ENCODE measurements around the gene LCE1F. TPM values are rescaled to one million over a fixed set of nuclear protein-coding genes. Genes with fewer than 3 reads are reported as not detected.

Gene LCE1F
- total RNA-seq, 1 experiment from 2014 or later, result not detected

DNA sequence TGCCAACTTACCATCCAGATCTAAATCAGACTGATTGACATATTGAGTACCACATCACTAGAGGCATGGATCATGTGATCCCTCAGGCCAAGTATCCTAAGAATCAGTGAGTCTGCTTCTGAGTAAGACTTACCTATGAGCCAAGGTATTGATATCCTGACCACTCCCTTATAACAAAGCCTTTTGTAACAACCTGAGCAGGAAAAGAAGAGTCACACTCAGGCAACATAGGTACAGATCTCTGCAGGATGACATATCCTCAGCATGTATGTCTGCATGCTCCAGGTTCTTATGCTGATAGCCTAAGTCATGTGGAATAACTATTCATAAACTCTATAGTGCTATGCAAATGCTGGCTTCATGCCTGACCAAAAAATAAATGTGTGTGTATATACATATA lies 50.0 kb downstream of the LCE1F start:
- TF ChIP-seq, protein P1, sequence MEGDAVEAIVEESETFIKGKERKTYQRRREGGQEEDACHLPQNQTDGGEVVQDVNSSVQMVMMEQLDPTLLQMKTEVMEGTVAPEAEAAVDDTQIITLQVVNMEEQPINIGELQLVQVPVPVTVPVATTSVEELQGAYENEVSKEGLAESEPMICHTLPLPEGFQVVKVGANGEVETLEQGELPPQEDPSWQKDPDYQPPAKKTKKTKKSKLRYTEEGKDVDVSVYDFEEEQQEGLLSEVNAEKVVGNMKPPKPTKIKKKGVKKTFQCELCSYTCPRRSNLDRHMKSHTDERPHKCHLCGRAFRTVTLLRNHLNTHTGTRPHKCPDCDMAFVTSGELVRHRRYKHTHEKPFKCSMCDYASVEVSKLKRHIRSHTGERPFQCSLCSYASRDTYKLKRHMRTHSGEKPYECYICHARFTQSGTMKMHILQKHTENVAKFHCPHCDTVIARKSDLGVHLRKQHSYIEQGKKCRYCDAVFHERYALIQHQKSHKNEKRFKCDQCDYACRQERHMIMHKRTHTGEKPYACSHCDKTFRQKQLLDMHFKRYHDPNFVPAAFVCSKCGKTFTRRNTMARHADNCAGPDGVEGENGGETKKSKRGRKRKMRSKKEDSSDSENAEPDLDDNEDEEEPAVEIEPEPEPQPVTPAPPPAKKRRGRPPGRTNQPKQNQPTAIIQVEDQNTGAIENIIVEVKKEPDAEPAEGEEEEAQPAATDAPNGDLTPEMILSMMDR (IDR thresholded peaks at IDR 0.05; ENCODE audit: insufficient read depth in 1 of 2, low read depth in 1 of 2, low read length in 1 of 2, severe bottlenecking in 1 of 2, unreplicated experiment in 1 of 2), result no peak
- BruUV-seq (replicated peaks), result no TSS peak
- Mint-ChIP-seq H3K9me3 (ENCODE audit: unreplicated experiment) (no peaks in the 10 kb centered on the region), H3K4me1 (ENCODE audit: low read depth, unreplicated experiment) (no peaks in the 10 kb centered on the region), H3K36me3 (ENCODE audit: insufficient read depth, unreplicated experiment) (no peaks in the 10 kb centered on the region), H3K4me3 (ENCODE audit: unreplicated experiment) (no peak overlapping the region), H3K27me3 (ENCODE audit: insufficient read depth, unreplicated experiment) (peaks cover 26% of the 10 kb centered on the region), H3K27ac (ENCODE audit: unreplicated experiment) (no peak overlapping the region)
- Histone ChIP-seq H3K9me3 (0 out of 2 replicates have a peak, but pooled peaks cover 3% of the 10 kb centered on the region), H3K4me3 (ENCODE audit: low read depth, low read length) (no peak overlapping the region), H3K27me3 (replicated peaks; ENCODE audit: control insufficient read depth, insufficient read depth, low read length) (no peaks in the 10 kb centered on the region; the same call in 1 of the 2 replicates), H3K36me3 (ENCODE audit: control insufficient read depth, insufficient read depth, low read length) (no peaks in the 10 kb centered on the region), H3K4me1 (no peaks in the 10 kb centered on the region)
- DNase-seq, result no peak
- intact Hi-C loops (cut with micrococcal nuclease; ENCODE audit: unreplicated experiment), result no loop called here
- ChIA-PET POLR2A (no interaction called here), CTCF (interaction anchor here (0.7 kb wide), 1 partner anchor 37 kb away, joined by 5 read pairs; no protein-coding TSS in a partner anchor)

Other genes with a start within 250 kb of the LCE1F start
- not detected in 2 replicates for gene LCE3E, start 208.4 kb upstream of the LCE1F start, total RNA-seq (2022)
- gene LCE3D, start 194.6 kb upstream of the LCE1F start, total RNA-seq (2022), result not detected in 2 replicates
- not detected in 2 replicates for gene LCE3C, start 174.9 kb upstream of the LCE1F start, total RNA-seq (2022)
- not detected in 2 replicates for gene LCE3B, start 161.3 kb upstream of the LCE1F start, total RNA-seq (2022)
- gene LCE3A, start 152.0 kb upstream of the LCE1F start, total RNA-seq (2022), result not detected in 2 replicates
- not detected in 2 replicates for gene LCE2D, start 111.8 kb upstream of the LCE1F start, total RNA-seq (2022)
- not detected in 2 replicates for gene LCE2C, start 99.9 kb upstream of the LCE1F start, total RNA-seq (2022)
- not detected in 2 replicates for gene LCE2B, start 89.0 kb upstream of the LCE1F start, total RNA-seq (2022)
- gene LCE2A, start 76.8 kb upstream of the LCE1F start, total RNA-seq (2022), result not detected in 2 replicates
- not detected in 2 replicates for gene LCE4A, start 67.0 kb upstream of the LCE1F start, total RNA-seq (2022)
- not detected in 2 replicates for gene KPRP, start 17.1 kb upstream of the LCE1F start, total RNA-seq (2022)
- gene LCE1E, start 11.1 kb downstream of the LCE1F start, total RNA-seq (2022), result not detected in 2 replicates
- not detected in 2 replicates for gene LCE1D, start 21.6 kb downstream of the LCE1F start, total RNA-seq (2022)
- gene LCE1C, start 31.5 kb downstream of the LCE1F start, total RNA-seq (2022), result not detected in 2 replicates
- not detected in 2 replicates for gene LCE1B, start 36.8 kb downstream of the LCE1F start, total RNA-seq (2022)
- not detected in 2 replicates for gene LCE1A, start 52.3 kb downstream of the LCE1F start, total RNA-seq (2022)
- gene LCE6A, start 67.7 kb downstream of the LCE1F start, total RNA-seq (2022), result not detected in 2 replicates
- gene LCE7A, start 84.9 kb downstream of the LCE1F start, total RNA-seq (2022), result not detected in 2 replicates
- not detected in 2 replicates for gene SMCP, start 103.2 kb downstream of the LCE1F start, total RNA-seq (2022)
- gene IVL, start 133.4 kb downstream of the LCE1F start, total RNA-seq (2022), result not detected in 2 replicates
- not detected in 2 replicates for gene SPRR5, start 172.1 kb downstream of the LCE1F start, total RNA-seq (2022)
- not detected in 2 replicates for gene SPRR4, start 195.5 kb downstream of the LCE1F start, total RNA-seq (2022)
- not detected in 2 replicates for gene SPRR1A, start 208.9 kb downstream of the LCE1F start, total RNA-seq (2022)
- gene SPRR3, start 226.6 kb downstream of the LCE1F start, total RNA-seq (2022), result 0.70 and 1.0 TPM in 2 replicates

Measured in Caco-2 (cell line).